H9 (cell line): ENCODE measurements around the gene LGALS9. TPM values are rescaled to one million over a fixed set of nuclear protein-coding genes. Genes with fewer than 3 reads are reported as not detected.

Experiments used
- DNase-seq: peaks from one replicate; pipeline ENCODE4 v3.0.0-alpha.2; 2017
- H2AFZ ChIP-seq: one replicate; pipeline ENCODE4 v1.6.1; 2013; ENCODE audit warnings: mild to moderate bottlenecking, low read length, control low read depth, moderate library complexity
- H2AK5ac ChIP-seq: 2 replicates; pipeline ENCODE4 v1.6.1; 2013; ENCODE audit warnings: low read length, control low read depth, mixed read lengths; ENCODE audit not compliant: insufficient read length
- H2BK120ac ChIP-seq: one replicate; pipeline ENCODE4 v1.6.1; 2013; ENCODE audit warnings: low read depth, mild to moderate bottlenecking, low read length, control low read depth, inconsistent platforms; ENCODE audit not compliant: poor library complexity, severe bottlenecking
- H2BK12ac ChIP-seq: 2 replicates; pipeline ENCODE4 v1.6.1; 2013; ENCODE audit warnings: low read length, control low read depth, mixed read lengths, low read depth; ENCODE audit not compliant: insufficient read length
- H2BK15ac ChIP-seq: 2 replicates; pipeline ENCODE4 v1.6.1; 2013; ENCODE audit warnings: low read depth, low read length, control low read depth
- H2BK20ac ChIP-seq: one replicate; pipeline ENCODE4 v1.6.1; 2013; ENCODE audit warnings: low read depth, mild to moderate bottlenecking, low read length, control low read depth, inconsistent platforms; ENCODE audit not compliant: poor library complexity, severe bottlenecking
- H2BK5ac ChIP-seq: 2 replicates; pipeline ENCODE4 v1.6.1; 2013; ENCODE audit warnings: low read length, control low read depth, mixed read lengths; ENCODE audit not compliant: insufficient read length
- H3K14ac ChIP-seq: 2 replicates; pipeline ENCODE4 v1.6.1; 2013; ENCODE audit warnings: low read length, control low read depth; ENCODE audit not compliant: insufficient read depth
- H3K18ac ChIP-seq: 2 replicates; pipeline ENCODE4 v1.6.1; 2013; ENCODE audit warnings: low read depth, mild to moderate bottlenecking, mixed read lengths, low read length, control low read depth; ENCODE audit not compliant: insufficient read length
- H3K23ac ChIP-seq: 2 replicates; pipeline ENCODE4 v1.6.1; 2013; ENCODE audit warnings: low read length, control low read depth, mixed read lengths, low read depth; ENCODE audit not compliant: insufficient read length
- H3K23me2 ChIP-seq: 2 replicates; pipeline ENCODE4 v1.6.1; 2013; ENCODE audit warnings: low read depth, mild to moderate bottlenecking, mixed read lengths, low read length, control low read depth; ENCODE audit not compliant: insufficient read length, poor library complexity, severe bottlenecking
- H3K27ac ChIP-seq: 2 replicates; pipeline ENCODE4 v1.5.1; 2013; ENCODE audit warnings: low read length, control low read depth, mixed read lengths, low read depth; ENCODE audit not compliant: insufficient read length
- H3K27me3 ChIP-seq: 2 replicates; pipeline ENCODE4 v1.6.1; 2013; ENCODE audit warnings: low read length, control low read depth, inconsistent platforms; ENCODE audit not compliant: insufficient read depth
- H3K4ac ChIP-seq: 2 replicates; pipeline ENCODE4 v1.6.1; 2013; ENCODE audit warnings: low read depth, mild to moderate bottlenecking, control low read depth, inconsistent platforms, low read length, moderate library complexity
- H3K4me1 ChIP-seq: 2 replicates; pipeline ENCODE4 v1.6.1; 2013; ENCODE audit warnings: low read length, control low read depth, inconsistent platforms; ENCODE audit not compliant: insufficient read depth
- H3K4me2 ChIP-seq: 2 replicates; pipeline ENCODE4 v1.6.1; 2013; ENCODE audit warnings: low read length, control low read depth, mixed read lengths; ENCODE audit not compliant: insufficient read length, insufficient read depth
- H3K56ac ChIP-seq: 2 replicates; pipeline ENCODE4 v1.6.1; 2013; ENCODE audit warnings: low read depth, mild to moderate bottlenecking, mixed read lengths, low read length, control low read depth; ENCODE audit not compliant: insufficient read length
- H3K79me1 ChIP-seq: 2 replicates; pipeline ENCODE4 v1.6.1; 2013; ENCODE audit warnings: low read depth, mild to moderate bottlenecking, moderate library complexity, low read length, control low read depth, inconsistent platforms; ENCODE audit not compliant: insufficient read depth, poor library complexity, severe bottlenecking
- H3K79me2 ChIP-seq: 2 replicates; pipeline ENCODE4 v1.6.1; 2013; ENCODE audit warnings: low read length, control low read depth, inconsistent platforms; ENCODE audit not compliant: insufficient read depth
- H3K9ac ChIP-seq: 2 replicates; pipeline ENCODE4 v1.6.1; 2013; ENCODE audit warnings: low read length, control low read depth, mixed read lengths; ENCODE audit not compliant: insufficient read length; ENCODE audit errors: extremely low read depth
- H3K9me3 ChIP-seq: one replicate; pipeline ENCODE4 v1.6.1; 2013; ENCODE audit warnings: low read depth, low read length, inconsistent platforms; ENCODE audit not compliant: control insufficient read depth
- H3T11ph ChIP-seq: one replicate; pipeline ENCODE4 v1.6.1; 2013; ENCODE audit warnings: mild to moderate bottlenecking, low read length, control low read depth, inconsistent platforms
- H4K20me1 ChIP-seq: one replicate; pipeline ENCODE4 v1.6.1; 2013; ENCODE audit not compliant: control insufficient read depth, insufficient read length, insufficient read depth
- H4K5ac ChIP-seq: 2 replicates; pipeline ENCODE4 v1.6.1; 2013; ENCODE audit warnings: low read depth, mild to moderate bottlenecking, mixed read lengths, low read length, control low read depth; ENCODE audit not compliant: insufficient read length
- H4K8ac ChIP-seq: replicated peaks from 2 replicates; pipeline ENCODE4 v1.6.1; 2013; ENCODE audit warnings: low read length, control low read depth, mixed read lengths, low read depth; ENCODE audit not compliant: insufficient read length
- H4K91ac ChIP-seq: 2 replicates; pipeline ENCODE4 v1.6.1; 2013; ENCODE audit warnings: low read depth, mild to moderate bottlenecking, moderate library complexity, mixed read lengths, low read length, control low read depth; ENCODE audit not compliant: insufficient read length
- H3K27ac Mint-ChIP-seq, 3 experiments: 2 replicates in 2 of 3; 3 replicates in 1 of 3; pipeline ENCODE4 v1.8.0; 2020 to 2021; ENCODE audit warnings: mixed read lengths in 3 of 3, mild to moderate bottlenecking in 1 of 3, moderate library complexity in 1 of 3
- H3K27me3 Mint-ChIP-seq: 2 replicates; pipeline ENCODE4 v1.8.0; 2021; ENCODE audit warnings: low read depth, mild to moderate bottlenecking, moderate library complexity, mixed read lengths
- H3K36me3 Mint-ChIP-seq, 3 experiments: 2 replicates in 2 of 3; 3 replicates in 1 of 3; pipeline ENCODE4 v1.8.0; 2020 to 2021; ENCODE audit warnings: low read depth in 3 of 3, mixed read lengths in 3 of 3; ENCODE audit not compliant: insufficient read depth in 1 of 3
- H3K4me1 Mint-ChIP-seq, 2 experiments: 2 replicates each; pipeline ENCODE4 v1.8.0; 2020; ENCODE audit warnings: mixed read lengths in 2 of 2
- H3K4me3 Mint-ChIP-seq, 2 experiments: 2 replicates in 1 of 2; 3 replicates in 1 of 2; pipeline ENCODE4 v1.8.0; 2020 to 2021; ENCODE audit warnings: mild to moderate bottlenecking in 2 of 2, mixed read lengths in 2 of 2, moderate library complexity in 1 of 2
- H3K9me3 Mint-ChIP-seq, 2 experiments: 2 replicates in 1 of 2; 3 replicates in 1 of 2; pipeline ENCODE4 v1.8.0; 2020; ENCODE audit warnings: mild to moderate bottlenecking in 2 of 2, mixed read lengths in 2 of 2, moderate library complexity in 1 of 2
- CTCF ChIP-seq: fragments of 200-600 bp; sonication (generic); conservative IDR thresholded peaks from 3 replicates; pipeline ENCODE4 v1.8.0; 2021; ENCODE audit warnings: antibody characterized with exemption, mild to moderate bottlenecking
- WGBS: extraction: QIAGEN DNeasy Blood & Tissue Kit; methylation state at CpG from one replicate; pipeline ENCODE4 v1.1.7; 2013; ENCODE audit warnings: missing lambda C conversion rate, low lambda C conversion rate, mixed read lengths; ENCODE audit not compliant: insufficient read length; ENCODE audit errors: extremely low coverage; 5-methylcytosine and 5-hydroxymethylcytosine counted together
- total RNA-seq: library from RNA; stranded (reverse); gene quantifications from 2 replicates; pipeline ENCODE4 v1.2.1, GENCODE V29; 2021

LGALS9 gene
- total RNA-seq, 1 experiment from 2014 or later, result 2.5 TPM

GRCh38 chr17:27670791-27671590 is 40.0 kb downstream of the LGALS9 start:
- Histone ChIP-seq H2AK5ac (no peak overlapping the region), H4K20me1 (no peaks in the 10 kb centered on the region), H2BK12ac (no peak overlapping the region), H3K56ac (no peak overlapping the region), H3K79me2 (no peaks in the 10 kb centered on the region), H2BK20ac (no peak overlapping the region), H3T11ph (no peak overlapping the region), H3K79me1 (no peaks in the 10 kb centered on the region), H4K91ac (no peak overlapping the region), H3K27ac (no peak overlapping the region), H3K9me3 (no peaks in the 10 kb centered on the region), H2BK120ac (no peak overlapping the region), H3K4me1 (no peaks in the 10 kb centered on the region), H2BK5ac (no peak overlapping the region), H3K4ac (no peak overlapping the region), H3K18ac (no peak overlapping the region), H3K23me2 (no peaks in the 10 kb centered on the region), H2AFZ (no peak overlapping the region), H3K23ac (no peak overlapping the region), H3K27me3 (no peaks in the 10 kb centered on the region), H2BK15ac (no peak overlapping the region), H4K8ac (no peak overlapping the region), H4K5ac (no peak overlapping the region), H3K14ac (no peak overlapping the region), H3K9ac (no peak overlapping the region), H3K4me2 (no peak overlapping the region)
- H3K27me3 Mint-ChIP-seq, result no peaks in the 10 kb centered on the region; the same call in 1 of the 2 replicates
- peak; percentile 39 for DNase-seq
- WGBS, result no CpG with 5 or more reads among the region's 12 CpGs
- no peaks in the 10 kb centered on the region for H3K36me3 Mint-ChIP-seq
- TF ChIP-seq CTCF, result peak; percentile 39; the same call in 2 of the 3 replicates
- no peak overlapping the region for H3K4me3 Mint-ChIP-seq
- no peak overlapping the region for H3K27ac Mint-ChIP-seq
- H3K4me1 Mint-ChIP-seq, result no peaks in the 10 kb centered on the region
- no peaks in the 10 kb centered on the region for H3K9me3 Mint-ChIP-seq
